HG03565 (cell line): Measurements from ENCODE around the gene HDGF.

ENCODE experiments used
- ATAC-seq: cut with Tn5 transposase; IDR thresholded peaks from one replicate; pipeline ENCODE4 v1.9.1; 2021; ENCODE audit warnings: mild to moderate bottlenecking, moderate library complexity; ENCODE audit not compliant: unreplicated experiment

The HDGF gene

DNA sequence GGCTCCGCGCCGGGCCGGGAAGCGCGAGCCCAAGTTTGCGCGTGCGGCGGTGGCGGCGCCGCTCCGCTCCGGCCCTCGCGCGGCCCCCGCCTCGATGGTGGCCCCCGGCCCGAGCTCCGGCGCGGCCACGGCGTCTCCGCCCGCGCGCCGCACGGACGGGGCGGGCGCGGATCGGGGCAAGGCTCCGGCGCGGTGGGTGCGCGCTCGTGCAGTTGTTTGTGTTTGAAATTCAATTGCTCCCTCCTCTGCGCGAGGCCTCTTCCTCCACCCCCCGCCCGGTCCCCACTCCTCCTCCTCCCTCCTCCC lies at the start of gene HDGF:
Gene HDGF (minus strand): TSS at position 225 of the 306 bp plus-strand sequence. CDS start 246 bp downstream, outside the sequence.
- ATAC-seq: peak; percentile 7

DNA sequence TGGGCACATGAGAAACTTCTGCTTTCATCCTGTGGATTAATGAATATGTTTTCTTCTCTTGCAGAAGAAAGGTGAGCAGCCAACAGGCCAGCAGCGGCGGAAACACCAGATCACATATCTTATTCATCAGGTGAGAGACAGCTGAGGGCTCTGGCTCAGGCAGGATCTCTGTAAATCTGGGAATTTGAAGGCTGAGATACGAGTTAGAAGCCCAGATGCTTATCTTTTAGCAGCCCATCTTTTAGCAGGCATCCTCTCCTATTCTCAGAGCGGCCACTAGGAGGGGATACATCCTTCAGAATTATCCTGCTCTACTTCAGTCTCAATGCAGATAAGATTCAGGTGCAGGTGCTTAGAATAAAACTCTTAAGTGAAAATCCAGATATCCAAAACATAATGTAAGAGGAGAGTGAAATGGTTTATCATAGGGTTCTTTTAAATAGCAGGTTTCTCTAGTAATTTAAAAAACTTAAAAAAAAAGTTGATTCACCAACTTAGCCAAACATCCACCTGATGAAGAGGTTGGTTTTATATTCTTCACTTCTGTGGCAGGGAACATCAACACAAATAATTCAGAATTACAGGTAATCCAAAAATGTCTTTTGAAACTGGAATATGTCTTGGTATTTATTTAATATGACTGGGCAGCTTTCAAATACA lies 45.9 kb upstream of the HDGF start:
- ATAC-seq: no peak

DNA sequence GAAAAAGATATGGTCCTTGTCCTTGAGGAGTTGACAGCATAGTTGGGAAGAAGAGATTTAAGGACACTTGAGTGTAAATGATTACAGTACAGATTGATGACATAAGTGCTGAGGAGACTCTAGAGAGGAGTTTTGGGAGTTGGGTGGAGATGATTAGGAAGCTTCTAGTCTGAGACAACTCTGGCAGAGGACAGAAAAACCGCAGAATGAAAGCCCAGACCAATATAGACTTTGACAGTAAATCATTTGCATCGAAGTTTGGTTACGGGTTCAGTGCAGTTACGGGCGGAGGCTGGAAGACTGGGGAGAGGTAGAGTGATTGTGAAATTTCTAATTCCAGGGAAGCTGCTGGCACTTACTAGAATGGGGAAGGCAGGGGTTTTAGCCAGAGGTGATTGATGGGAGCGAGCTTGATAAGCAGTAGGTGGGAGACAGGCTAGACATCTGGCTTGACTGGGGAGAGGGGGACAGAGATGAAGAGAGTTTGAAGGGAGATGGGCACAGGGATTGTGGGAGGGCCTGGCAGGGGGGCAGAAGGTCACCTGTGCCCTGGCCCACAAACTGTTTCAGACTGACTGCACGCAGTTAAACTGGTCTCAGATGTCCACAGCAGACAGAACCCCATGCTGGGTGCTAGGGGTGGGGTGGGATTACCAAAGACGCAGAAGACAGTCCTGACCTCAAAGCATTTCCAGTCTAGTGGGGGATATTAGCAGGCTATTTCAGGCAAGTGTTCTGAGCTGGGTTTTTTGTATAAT lies 45.0 kb upstream of the HDGF start:
- no peak for ATAC-seq

DNA sequence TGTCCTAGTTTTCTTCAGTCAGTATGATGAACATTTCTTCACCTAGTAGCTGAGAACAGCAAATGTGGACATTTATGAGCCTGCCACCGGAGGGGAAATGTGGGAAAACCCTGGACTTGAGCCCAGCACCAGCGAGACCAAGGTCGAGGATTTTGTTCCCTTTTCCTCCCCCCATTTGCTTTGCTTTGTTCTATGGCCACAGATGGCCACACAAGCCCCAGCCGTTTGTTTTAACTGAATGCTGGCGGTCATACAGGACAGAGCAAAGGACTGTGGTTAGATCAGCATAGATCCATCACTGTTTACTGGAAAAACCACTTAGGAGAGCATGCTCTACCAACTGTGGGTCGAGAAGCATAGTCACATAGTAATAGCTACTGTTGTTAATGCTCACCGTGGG lies 44.3 kb upstream of the HDGF start:
- ATAC-seq: no peak

DNA sequence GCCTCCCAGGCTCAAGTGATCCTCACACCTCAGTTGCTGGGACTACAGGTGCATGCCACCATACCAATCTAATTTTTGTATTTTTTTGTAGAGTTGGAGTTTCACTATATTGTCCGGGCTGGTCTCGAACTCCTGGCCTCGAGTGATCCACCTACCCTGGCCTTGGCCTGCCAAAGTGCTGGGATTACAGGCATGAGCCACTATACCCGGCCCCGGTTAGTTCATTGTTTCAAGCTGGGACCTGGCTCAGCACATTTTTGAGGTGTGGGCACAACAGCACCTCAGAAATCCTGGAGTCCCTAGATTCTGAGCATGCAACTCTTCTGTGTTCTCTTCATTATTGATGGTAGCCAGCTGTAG lies 43.9 kb upstream of the HDGF start:
- ATAC-seq: no peak

DNA sequence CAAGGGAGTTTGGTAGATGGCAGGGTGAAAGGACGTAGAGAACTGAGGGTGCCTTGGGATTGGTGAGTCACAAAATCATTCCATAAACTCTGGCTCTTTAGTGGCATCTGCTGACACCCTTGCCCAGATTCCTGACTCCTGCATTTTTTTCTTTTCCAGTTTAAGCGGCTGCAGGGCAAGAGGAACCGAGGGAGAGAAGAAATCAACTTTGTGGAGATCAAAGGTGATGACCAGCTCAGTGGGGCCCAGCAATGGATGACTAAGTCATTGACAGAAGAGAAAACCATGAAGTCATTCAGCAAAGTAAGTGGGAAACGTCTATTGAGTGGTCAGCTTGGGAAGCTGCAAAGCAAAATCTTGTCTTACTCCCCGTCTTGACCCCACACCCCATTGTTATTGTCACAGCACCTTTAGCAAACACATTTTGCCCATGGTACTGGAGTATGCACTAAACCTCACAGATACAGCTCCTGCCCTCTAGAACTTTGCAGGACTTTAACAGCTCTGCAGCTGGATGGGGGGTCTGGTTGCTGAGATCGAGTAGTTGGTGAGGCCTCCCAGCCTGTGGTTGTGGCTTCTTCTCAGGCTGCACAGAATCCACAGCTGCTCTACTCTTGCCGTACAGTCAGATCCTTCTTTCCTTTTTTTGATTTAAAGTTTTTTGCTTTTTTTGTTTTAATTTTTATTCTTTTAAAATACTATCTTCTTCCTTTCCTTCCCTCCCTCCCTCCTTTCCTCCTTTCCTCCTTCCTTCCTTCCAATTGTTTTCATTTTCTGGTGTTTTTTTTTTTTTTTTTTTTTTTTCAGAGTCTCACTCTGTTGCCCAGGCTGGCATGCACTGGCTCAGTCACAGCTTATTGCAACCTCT lies 43.3 kb upstream of the HDGF start:
- no peak for ATAC-seq

DNA sequence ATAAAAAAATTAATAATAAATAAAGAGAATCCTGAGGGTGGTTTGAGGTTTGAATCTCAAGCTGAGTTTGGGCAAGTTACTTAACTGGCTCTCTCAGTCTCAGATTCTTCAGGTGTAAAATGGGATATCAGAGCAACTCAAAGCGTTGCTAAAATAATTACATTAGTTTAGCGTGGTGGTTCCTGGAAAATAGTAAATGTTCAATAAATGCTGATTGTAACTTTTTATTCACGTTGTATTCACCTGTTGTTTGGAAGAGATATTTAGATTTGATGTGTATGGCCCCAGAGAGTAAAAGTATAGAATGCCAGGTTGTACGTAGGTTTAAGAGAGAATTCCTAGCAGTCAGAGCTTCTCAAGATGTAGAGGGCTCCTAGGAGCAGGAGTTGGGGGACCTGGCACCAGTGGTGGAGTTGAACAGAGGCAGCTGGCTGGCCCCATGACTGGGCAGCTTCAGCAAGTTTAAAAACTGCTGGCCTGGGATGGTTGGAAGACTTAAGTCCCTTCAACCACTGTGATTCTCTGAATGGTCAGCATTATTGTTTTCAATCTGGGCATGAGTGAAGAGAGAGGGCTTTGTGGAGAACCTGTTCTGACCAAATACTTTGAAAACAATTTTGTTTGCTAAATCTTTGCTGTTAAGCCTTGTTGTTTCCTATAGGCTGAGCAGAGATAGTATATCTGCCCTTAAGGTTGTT lies 38.3 kb upstream of the HDGF start:
- no peak for ATAC-seq

DNA sequence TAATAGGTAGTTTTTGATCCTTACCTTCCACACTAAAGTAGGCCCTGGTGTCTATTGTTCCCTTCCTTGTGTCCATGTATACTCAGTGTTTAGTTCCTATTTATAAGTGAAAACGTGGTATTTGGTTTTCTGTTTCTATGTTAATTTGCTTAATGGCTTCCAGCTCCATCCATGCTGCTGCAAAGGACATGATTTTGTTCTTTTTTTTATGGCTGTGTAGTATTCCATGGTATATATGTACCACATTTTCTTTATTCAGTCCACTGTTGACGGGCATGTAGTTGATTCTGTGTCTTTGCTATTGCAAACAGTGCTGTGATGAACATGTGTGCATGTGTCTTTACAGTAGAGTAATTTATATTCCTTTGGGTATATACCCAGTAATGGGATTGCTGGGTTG lies 36.7 kb upstream of the HDGF start:
- no peak for ATAC-seq

DNA sequence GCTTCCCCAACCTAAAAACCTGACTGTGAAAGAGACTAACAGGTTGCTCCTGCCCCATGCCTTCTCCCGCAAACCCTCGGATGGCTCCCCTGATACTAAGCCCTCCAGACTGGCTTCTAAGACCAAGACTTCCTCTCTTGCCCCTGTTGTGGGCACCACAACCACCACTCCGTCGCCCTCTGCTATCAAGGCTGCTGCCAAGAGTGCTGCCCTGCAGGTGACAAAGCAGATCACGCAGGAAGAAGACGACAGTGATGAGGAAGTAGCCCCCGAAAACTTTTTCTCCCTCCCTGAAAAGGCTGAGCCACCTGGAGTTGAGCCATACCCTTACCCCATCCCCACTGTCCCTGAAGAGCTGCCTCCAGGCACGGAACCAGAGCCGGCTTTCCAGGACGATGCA lies 35.2 kb upstream of the HDGF start:
- ATAC-seq: no peak

DNA sequence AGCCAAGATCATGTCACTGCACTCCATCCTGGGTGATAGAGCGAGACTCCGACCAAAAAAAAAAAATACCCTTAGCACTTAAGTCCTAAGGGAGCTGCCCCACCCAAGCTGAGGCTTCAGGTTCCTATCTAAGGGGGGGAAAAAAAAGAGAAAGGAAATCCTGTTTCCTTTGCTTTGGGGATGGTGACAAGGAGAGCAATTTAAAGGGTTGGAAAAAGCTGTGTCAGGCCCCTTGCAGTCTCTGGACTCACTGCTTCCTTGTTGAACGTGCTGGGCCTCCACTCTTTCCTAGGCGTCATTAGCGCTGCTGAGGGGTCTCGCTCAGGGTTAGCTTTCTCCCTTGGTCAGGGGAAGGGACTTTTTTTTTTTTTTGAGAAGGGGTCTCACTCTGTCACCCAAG lies 34.0 kb upstream of the HDGF start:
- ATAC-seq: no peak

DNA sequence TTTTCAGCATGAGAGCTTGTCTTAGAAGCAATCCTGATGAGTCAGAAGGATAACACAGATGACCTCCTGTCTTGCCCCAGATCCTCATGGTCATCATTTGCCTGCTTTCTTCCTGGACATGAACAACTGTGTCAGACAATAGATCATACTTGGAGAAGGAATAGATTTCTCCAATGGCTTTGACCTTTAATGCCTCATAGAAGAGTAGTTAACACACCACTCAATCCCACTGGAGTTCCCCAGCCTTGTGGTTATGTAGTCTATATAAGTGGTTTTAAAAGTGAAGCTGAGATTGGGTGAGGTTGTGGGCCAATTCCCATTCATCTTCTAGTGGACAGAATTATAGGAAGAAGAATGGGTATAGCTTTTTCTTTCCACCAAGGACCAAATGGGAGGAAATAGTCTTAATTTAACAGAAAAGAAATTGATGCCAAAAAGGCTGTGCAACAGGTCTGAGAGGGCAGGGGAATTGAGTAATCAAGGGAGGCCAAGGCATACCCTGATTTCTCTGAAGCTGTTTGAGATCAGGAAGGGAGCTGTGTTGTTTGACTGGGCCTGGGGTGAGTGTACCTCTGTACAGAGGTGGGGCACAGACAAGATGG lies 30.2 kb upstream of the HDGF start:
- no peak for ATAC-seq

DNA sequence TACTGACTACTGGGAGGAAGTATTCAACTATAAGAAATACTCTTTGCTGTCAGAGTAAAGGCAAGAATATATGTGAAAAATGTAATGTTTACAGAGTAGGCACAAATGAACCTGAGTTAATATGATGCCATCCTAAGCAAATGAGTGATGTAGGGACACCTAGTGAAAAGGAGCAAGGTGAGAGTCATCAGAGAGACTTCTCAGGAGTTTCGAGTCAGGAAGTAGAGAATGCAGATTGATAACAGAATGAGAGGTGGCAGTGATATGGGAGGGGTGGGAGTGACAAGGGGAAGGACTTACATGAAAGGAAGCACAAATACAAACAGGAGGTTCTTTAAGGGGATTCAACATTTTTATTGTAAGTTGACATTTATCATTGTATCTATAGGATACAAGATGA lies 26.1 kb upstream of the HDGF start:
- ATAC-seq: no peak

DNA sequence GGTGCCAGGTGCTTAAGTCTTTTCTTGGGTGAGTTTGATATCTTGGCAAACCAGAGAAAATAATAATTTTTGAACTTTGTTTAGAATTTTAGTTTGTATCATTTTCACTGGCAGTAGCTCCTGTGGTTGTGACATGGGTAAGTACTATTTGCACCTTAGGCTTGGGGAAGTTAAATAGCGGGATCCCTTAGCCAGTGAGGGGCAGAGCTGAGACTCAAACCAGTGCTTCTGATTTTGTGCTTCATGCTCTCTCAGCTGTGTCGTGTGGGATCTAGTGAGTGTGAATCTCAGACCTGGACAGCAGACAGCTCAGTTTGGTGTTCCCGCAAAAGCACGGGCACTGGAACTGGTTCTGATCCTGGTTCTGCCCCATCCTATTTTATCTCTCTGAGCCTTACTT lies 25.5 kb upstream of the HDGF start:
- no peak for ATAC-seq

DNA sequence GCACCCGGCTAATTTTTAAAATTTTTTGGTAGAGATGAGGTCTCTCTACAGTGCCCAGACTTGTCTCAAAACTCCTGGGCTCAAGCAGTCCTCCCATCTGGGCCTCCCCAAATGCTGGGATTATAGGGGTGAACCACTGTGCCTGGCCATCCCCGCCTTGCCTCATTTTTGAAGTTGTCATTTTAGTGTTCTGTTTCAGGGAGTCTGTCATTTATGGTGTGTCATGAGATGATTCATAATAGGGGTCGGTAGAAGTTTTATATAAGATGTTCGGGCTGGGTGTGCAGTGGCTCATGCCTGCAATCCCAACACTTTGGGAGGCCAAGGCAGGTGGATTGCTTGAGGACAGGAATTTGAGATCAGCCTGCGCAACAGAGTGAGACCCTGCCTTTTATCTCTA lies 24.3 kb upstream of the HDGF start:
- ATAC-seq: no peak

DNA sequence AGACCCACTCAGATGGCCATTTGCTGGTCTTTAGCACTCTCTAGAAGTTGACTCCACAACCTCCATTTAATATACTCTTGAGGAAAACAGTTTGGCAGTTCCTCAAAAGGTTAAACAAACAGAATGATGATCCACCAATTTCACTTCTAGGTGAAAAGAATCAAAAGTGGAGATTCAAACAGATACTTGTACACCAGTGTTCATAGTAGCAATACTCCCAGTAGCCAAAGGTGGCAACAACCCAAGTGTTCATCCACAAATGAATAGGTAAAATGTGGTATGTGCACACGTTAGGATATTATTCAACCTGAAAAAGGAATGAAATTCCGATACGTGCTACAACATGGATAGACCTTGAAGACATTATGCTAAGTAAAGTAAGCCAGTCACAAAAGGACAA lies 22.1 kb upstream of the HDGF start:
- no peak for ATAC-seq

DNA sequence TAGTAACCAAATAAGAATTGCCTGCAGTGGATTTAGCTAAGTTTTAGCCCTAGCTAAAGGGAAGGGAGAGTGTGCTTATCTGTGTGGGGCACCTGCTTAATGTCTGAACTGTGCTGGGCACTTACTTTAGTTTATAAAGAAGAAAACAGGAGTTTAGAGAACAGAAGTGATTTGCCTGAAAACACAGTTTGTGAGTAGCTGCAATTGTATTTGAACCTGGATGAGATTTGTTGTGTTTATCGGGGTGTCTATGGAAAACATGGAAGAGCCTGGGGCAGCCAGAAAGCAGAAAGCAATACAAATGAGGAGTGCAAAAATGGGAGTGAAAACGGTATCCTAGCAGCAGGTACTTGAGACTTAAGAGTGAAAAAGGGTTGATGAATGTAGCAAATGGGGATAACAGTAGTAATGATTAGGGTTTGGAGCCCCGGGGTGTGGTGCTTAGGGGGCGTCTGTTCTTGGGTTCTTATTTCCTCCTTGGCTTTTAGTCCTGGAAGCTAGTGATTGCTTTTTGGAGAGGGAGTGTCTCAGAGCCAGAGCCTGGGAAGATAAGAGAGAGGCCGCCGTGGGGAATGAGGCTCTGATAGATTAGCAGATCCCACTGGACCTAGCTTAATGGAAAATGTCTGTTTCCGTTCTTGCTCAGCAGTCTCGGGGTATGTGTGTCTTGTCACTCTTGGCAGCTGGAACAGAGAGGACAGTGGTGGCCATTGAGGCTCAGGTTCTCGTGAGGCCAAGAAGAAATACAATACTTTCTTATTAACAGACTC lies 21.4 kb upstream of the HDGF start:
- no peak for ATAC-seq

DNA sequence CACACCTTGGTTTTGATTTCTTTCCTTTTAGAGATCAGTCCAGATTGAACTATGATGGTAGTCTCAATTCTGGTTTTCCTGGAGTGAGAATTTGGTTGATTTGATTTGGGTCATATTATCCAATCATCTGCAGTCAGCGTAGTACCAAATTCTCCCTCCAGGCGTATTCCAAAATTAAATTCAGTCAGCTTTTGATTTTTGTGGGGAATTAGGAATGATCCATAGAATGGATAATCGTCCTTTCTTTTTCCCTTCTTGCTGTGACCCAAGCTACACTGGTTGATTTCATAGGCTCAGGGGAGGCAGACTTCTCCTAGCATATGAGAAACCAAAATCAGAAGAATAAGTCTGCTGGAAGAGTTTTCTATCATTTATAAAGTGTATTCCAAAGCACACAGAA lies 20.7 kb upstream of the HDGF start:
- ATAC-seq: no peak

DNA sequence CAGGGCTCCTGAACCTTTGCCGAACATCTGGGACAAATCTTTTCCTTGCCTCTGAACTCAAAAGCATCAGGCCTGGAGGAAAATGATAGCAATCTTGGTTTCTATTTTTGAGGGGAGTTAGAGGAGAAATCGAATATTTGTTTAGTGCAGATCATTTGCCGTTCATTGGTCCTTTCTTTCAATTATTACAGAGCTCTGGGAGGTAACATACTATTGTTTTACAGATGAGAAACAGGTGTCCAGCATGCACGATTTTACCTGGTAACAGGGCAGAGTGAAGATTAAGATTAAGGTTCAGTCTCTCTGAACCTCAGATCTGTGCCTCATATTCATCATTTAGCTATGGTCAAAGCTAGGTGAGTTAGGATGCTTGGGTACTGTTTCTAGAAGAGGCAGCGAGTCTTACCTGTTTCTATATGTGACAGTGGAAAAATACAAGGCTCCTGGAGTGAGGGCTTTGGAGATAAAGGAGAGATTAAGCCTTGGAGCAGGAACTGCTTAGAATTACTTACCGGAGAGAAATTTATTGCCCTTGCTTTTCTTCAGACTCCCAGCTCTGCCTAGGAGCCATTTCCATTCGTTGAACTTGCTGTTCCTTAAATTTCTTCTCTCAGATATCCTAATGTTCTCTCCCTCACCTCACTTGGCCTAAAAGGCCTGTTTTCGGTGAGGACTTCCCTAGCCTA lies 17.3 kb upstream of the HDGF start:
- no peak for ATAC-seq

DNA sequence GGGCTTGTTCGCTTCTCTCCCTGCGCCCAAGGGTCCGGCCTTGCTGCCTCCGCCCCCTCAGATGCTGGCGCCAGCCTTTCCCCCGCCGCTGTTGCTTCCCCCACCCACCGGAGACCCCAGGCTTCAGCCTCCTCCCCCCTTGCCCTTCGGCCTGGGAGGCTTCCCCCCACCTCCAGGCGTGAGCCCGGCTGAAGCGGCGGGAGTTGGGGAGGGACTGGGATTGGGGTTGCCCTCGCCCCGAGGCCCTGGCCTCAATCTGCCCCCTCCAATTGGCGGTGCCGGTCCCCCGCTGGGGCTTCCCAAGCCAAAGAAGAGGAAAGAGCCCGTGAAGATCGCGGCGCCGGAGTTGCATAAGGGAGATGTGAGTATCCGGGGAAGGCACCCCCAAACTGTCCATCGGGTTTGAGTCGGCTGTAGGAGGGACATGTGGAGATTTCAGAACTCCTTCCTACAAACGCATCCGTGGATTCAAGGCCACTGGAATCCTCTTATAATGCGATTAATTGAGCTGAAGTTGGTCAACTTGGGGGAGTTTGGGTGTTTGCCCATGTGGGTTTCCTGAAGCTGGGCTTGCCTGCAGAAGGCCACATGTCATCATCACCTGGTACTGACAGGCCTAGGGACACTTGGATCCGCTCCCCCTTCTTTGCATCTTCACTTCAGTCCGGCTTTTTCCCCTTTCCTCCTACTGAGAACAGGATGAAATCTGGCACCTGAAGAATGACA lies 16.6 kb upstream of the HDGF start:
- peak; percentile 3 for ATAC-seq
